NCI-H748 treated with DMSO at 0.1 percent for 48 hours (cell line): Measurements from ENCODE around the gene AQP3.
"Not testable (repeated sequence)": the region's sequence is repeated elsewhere in the genome, so short reads cannot be mapped to it uniquely, and the experiment has no call there.

ENCODE experiments used
- DNase-seq: peaks from one replicate; lab custom pipeline; 2025; lab: John Stamatoyannopoulos, UW

AQP3 gene

DNA sequence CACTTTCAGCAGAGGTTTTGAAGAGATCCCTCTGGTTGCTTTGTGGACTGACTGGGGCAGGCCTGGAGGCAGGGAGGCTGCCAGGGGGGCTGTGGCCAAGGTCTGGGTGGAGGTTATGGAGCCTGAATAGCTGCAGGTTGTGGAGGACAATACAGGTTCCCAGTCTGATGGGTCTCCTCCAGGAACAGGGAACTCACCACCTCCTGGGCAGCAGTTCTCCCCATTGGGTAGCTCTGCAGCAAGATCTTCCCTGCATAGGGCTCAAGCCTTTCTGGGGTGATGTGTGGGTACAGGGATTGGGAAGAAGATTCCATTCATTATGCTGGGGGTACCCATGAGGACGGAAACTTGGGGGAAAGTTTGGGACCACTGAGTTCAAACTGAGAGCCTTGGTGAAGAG lies 6.8 kb downstream of the AQP3 start:
- no peak for DNase-seq

DNA sequence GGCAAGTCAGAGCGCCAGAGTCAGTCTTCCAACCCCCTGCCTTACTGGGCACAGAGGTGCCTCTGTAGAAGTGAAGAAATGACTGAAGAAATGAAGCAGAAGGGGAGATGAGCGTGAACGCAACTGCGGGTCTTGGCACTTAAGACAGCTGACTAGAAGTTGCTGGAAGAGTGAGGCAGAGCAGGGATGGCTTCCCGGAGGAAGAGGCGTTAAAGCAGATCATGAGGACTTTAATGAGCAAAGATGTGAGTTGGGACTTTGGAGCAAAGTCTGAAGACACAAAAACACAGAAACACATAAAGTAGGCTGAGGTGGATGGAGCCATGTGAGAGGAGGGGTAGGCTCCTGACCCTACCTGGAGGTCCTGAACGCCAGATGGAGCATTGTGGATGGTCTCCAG lies 7.2 kb downstream of the AQP3 start:
- no peak for DNase-seq

- no peak for DNase-seq
Observed at GRCh38 chr9:33439731-33440130, 7.7 kb downstream of the AQP3 start.

DNA sequence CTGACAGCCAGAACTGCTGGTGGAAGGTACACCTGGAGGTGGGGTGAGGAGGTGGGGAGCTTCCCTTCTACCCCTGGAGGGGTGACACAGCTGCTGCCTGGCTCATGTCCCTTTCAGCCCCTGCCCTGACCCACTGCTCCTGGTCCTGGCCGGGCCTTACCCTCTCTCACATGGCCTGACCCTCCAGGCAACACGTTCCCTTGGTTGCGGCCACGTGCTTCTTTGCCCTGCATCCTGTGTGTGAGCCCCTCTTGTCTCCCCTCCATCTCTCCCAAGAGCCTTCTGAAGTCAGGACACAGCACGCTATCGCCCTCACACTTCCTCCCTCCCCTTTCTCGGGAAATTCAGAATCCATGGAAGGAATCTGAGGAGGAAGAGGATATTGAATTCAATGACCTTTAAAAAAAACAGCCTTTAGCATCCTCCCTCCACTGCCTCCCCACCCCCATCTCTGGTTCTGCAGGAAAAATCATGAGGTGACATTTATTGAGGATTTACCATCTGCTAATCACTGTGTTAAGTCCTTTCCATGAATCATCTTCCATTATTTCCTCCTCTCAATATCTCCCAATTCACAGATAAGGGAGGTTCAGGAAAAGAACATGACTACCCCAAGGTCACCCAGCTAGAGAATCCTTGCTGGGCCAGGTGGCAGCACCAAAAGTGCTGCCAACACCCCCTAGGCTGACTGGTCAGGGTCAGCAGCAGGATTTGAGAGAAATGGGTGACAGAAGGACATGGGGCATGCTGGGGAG lies 8.3 kb downstream of the AQP3 start:
- no peak for DNase-seq

GRCh38 chr9:33437898-33438297 lies 9.5 kb downstream of the AQP3 start:
- no peak for DNase-seq

- no peak for DNase-seq
Observed at GRCh38 chr9:33437205-33437604, 10.2 kb downstream of the AQP3 start.

DNA sequence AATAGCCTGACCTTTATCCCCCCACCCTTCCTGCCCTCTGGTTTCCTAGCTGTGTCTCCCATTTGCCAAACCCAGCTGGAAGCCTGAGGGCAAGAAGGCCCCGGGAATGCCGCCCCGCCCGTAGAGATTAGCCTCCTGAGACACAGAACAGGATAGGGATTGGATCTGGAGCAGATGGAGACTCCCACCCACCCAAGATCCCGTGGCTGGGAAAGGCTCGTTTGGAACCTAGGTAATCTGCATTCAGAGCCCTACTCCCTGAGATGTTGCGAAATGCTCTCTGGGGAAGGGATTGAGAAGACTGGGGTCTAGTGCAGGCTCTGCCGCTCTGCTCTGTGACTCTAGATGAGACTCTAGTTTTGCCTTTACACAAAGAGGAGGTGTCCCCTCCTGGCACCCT lies 10.9 kb downstream of the AQP3 start:
- DNase-seq = no peak

DNA sequence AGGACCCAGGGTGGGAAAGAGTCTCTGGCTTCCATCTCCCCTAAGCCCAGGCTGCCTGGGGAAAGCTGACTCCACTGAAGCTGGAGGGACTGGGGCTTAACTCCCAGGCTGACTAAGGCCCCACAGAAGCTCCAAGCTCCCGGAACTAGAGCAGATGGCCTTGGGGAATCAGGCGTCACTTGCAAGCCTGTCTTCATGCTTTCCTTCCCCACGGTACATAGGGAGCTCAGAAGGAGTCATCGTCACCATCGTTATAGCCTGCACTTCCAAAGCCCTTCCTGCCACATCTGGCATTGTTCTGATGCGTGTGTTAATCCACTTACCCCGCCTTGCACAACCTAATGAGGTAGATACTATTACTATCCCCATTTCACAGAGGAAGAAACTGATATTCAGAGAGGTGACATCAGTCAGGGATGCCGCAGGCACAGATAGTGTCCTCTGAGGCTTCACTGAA lies 11.5 kb downstream of the AQP3 start:
- no peak for DNase-seq

- no peak for DNase-seq
Observed at GRCh38 chr9:33434317-33435105, 12.9 kb downstream of the AQP3 start.

DNA sequence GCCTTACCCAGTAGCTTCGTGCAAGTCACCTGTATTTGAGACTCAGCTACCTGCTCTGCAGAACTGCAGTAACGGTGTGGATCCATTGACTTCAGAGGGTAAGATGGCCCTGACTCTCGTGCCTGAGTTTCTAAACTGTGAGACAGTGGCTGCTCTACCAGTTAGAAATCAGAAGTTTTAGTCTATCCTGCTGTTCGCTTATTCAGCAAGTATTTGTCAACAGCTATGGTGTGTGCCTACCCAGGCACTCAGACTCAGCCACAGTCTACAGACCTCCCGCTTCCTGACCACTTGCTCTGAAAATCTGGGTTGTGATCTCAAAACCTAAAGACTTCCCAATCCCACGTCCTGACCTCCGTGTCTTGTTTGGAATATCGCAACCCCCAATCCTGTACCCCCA lies 13.5 kb downstream of the AQP3 start:
- no peak for DNase-seq

DNA sequence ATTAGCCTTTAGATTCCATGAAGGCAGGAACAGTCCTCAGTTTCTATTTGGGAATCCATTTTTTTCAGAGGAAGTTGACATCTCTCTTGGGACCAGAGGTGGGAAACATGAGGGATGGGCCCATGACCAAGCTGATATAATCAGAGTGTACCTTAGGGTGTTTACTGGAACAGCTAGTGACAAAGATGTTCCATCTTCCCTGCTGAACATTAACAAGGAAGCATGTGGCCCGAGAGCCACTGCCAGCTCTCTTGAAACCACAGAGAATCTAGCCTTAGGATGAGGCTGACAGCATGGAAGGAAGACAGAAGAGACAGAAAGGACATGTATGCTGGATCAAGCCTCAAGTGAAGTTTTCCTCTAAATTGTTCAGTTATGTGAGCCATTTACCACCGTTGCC lies 16.0 kb downstream of the AQP3 start:
- DNase-seq = no peak

- no peak for DNase-seq
Observed at GRCh38 chr9:33430942-33431341, 16.5 kb downstream of the AQP3 start.

- no peak for DNase-seq
Observed at GRCh38 chr9:33429256-33429985, 18.0 kb downstream of the AQP3 start.

- no peak for DNase-seq
Observed at GRCh38 chr9:33426843-33427293, 20.5 kb downstream of the AQP3 start.

DNA sequence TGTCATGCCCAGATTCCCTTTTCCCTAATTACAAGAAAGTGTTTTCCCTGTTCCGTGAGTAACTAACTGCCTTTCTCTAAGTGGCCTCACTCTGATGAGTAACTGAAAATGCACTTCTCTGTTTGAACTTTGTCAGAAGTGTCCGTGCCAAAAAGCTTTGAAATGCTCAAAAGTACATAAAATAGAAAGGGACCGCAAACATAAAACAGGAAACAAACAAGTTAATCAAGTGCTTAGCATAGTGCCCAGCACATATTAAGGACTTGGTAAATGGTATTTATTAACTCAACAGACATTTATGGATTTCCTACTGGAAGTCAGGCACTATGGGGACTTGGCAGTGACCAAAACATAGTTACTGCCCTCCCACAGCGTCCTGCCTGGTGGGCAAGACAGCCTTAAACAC lies 22.3 kb downstream of the AQP3 start:
- no peak for DNase-seq

DNA sequence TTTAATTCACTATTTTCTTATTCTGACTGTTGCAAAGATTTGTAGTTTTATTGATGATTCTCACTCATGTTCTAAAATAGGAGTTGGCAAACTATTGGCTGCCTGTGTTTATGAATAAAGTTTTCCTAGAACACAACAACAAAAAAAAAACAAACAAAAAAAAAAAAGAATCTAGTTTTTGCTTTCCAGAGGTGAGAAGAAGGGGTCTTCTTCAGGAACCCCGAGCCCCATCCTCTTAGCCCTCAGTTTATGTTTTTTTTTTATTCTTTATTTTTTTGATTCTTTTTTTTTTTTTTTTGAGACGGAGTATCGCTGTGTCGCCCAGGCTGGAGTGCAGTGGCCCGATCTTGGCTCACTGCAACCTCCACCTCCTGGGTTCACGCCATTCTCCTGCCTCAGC lies 22.9 kb downstream of the AQP3 start:
- DNase-seq = not testable (repeated sequence)

DNA sequence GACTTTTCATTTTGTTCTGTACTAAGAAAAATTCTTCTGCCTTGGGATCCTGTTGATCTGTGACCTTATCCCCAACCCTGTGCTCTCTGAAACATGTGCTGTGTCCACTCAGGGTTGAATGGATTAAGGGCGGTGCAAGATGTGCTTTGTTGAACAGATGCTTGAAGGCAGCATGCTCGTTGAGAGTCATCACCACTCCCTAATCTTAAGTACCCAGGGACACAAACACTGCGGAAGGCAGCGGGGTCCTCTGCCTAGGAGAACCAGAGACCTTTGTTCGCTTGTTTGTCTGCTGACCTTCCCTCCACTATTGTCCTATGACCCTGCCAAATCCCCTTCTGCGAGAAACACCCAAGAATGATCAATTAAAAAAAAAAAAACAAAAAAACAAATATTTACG lies 23.4 kb downstream of the AQP3 start:
- not testable (repeated sequence) for DNase-seq

GRCh38 chr9:33419708-33420303 lies 27.6 kb downstream of the AQP3 start:
- no peak for DNase-seq

DNA sequence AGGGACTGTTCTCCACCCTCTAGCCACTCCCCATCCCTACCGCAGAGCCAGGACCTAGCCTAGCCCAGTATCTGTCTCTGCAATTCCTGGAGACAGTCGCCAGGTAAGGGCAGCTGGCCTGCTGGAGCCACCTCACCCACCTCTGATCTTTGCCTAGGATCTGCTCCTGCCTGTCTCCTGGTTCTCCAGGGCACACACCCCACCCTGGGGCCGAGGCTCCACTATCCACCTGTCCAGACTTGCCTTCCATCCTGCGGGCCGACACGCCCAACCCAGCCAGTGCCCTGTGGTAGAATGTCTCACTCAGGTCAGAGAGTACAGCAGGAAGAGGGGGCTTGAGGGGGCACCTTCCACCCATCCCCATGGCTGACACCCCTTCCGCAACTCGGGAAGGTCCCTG lies 29.3 kb downstream of the AQP3 start:
- no peak for DNase-seq

- DNase-seq = no peak
Observed at GRCh38 chr9:33416996-33417395, 30.4 kb downstream of the AQP3 start.

DNA sequence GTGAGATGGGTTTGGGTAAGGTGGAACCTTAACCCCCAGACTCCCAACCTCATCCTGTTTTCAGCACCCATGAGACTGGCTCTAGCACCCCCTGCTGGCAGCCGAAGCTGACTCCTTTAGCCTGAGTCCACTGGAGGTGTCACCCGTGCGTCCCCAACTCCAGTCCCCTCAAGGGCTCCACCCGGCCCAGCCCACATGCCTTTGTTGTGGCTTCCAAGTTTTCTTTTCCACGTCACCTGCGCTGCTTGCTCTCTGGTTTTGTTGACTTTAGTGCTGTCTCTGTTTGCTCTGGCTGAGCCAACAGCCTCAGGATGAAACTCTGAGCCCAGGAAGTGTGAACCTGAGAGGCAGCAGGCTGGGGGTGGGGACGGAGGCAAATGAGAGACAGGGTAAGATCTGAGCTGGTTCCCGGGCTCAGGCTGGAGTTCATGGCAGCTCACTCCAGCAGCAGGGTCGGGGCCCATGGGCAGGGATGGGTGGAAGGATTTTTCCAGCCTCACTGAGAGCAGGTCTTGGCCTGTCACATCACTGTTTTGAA lies 31.8 kb downstream of the AQP3 start:
- DNase-seq = peak; percentile 33

GRCh38 chr9:33414889-33415500 lies 32.4 kb downstream of the AQP3 start:
- DNase-seq = no peak
